Activated T-cell treated with anti-CD3 and anti-CD28 coated beads, Interleukin-2, amount 50 U/mL, for 1 hour (primary cell): ENCODE measurements around the gene ASTL.

Source experiments
- DNase-seq: peaks from one replicate; pipeline ENCODE4 v3.0.0-alpha.2; 2020

The ASTL gene

DNA sequence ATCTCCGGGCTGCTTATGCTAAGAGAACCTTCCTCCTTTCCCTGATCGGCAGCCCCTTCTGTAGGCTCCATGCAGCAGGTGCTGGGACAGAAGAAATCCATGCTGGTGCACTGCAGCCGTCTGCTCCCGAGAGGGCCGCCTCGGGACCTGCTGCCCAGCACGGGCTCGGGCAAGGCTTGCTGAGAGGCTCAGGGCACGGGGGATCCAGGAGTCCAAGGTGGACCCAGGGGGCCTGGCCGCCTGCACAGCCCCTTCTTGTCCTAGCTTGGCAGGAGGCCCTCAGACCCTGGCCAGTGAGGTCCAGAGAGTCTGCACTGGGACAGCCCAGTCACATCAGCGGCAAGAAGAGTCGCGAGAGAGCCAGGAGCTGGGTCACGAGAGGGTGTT lies 20.2 kb upstream of the ASTL start:
- no peak for DNase-seq

DNA sequence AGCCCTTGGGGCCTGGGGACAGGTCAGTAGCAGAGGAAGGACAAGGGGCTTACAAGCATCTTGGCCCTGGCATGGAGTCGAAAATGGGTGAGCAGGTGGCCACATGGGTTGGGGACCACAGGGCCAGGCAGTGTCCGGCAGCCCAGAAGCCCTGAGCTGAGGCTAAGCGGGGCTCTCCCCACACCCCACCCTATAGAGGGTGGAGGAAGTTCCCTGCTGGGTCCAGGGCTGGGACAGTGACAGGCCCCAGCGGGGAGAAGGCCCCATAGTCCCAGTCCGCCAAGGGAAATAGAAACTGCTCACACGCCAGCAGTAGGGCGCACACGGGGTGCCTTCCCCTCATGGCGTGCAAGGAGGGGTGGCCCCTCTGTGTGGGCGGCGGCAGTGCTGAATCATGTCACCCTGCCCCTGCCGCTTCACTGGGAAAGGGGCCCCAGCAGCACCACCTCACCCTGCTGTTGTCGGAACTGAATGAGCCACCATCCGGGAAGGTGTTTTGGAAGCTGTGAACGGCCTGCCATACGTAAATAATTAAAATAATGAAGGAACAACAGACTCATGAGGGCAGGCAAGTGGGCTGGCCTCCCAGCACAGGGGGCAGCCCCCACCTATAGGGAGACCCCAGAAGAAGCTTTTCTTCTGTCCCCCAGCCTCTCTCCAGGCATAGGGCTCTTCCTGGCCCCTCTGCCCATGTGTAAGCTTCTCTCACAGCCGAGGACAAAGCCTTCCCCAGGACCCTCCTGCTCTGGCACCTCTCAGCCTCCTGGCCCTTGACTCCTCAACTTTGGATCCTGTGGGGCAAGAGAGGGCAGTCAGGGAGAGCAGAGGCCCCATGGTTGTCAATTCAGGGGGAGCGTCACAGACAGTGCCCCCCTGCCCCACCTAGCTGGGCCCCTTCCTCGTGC lies 19.6 kb upstream of the ASTL start:
- DNase-seq, result peak; percentile 82

DNA sequence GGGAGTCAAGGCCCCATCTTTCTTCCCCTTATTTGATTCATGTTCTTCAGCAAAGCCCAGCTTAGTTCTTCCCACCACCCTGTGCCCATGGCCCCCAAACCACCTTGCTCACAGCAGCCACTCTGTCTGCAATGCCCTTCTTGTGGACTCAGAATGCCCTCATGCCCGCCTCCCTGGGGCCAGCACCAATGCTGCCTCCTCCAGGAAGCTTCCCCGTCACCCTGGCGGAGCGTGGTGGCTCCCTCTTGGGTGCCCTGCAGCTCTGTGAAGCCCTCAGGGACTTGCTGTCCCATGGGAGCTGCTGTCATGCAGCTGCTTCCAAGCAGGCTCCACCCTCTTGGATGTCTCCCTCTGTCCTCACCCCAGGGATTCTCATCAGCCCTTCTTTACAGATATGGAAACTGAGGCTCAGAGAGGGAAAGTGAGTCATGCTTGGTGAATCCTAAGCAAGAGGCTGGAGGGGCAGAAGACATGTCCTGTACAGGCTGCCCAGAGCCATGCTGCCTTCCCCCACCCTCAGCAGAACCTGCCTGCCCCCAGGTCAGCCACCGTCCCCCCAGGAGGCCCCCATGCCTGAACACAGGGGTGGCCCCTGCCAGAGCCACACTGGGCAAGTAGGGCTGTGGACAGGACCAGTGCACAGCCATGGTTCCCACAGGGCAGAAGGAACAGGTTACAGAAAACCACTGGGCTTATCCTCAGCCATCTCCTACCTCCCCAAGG lies 18.8 kb upstream of the ASTL start:
- no peak for DNase-seq

DNA sequence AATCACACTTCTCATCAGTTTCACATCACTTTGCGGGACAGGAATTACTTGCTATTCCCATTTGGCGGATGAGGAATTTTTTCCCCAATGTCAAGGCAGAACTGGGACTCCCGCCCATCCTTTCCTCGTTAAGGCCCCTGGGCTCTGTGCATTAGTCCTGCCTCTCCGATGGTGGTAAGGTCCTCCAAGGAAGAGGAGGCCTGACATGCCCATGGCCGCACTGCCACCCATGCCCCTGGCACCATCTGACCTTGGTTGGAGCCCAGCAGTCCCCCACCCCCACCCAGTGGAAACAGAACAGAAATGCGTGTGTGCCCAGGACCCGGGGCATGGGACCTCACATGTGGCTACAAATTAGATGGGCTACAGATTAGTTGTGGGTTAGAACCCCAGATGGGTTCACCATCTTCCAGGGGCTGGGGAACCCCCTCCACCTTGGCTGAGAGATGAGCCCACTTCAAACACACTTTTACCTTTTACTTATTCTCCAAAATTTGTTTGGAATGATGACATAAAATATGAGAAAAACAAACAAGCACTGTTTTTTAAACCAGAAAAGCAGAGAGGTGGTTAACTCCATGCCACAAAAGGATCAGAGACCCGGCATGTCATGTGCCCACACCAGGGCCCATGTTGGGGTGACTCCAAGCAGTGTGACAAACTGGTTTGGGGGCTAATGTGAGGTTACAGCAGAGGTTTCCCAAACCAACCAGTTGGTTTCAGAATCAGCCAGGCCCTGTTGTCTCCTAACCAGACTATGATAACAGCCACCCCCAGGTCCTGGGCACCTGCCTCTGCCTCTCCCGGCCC lies 17.9 kb upstream of the ASTL start:
- no peak for DNase-seq

DNA sequence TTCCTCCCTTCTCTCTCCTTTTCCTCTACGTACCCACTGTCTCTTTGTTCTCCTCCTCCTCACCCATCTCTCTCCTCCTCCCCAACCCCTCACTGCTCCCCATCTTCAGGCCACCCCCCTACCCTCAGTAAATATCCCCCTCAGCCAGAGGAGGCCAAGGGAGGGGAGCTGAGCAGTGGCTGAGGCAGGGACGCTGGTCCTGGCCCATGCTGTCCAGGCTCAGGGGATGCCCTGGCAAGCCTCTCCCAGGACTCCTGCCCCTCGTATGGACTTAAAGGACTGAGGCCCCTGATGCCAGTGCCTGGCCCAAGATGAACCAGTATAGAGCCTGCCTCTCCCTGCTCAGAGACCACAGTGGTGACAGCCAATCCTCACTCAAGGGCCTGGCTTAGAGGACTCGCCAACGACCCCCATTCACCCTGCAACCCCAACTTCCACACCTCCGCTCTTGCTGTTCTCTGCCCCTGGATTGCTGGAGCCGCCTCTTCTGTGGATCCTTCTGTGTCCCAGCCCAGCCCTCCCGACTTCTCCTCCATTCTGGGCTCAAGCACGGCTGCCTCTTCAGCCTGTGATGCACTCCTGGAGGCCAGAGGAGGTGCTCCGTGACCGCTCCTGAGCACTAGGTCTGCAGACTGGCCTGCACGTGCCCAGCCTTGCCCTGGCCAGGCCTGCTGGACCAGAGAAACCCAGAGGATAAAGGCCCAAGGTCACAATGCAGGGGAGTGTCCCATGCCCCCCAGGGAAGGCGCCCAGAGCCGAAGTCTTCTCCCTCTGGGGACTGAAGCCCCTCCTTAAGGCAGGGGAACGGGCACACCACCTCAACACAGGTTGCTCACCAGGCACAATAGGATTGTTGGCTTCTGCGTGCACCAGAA lies 16.4 kb upstream of the ASTL start:
- no peak for DNase-seq

DNA sequence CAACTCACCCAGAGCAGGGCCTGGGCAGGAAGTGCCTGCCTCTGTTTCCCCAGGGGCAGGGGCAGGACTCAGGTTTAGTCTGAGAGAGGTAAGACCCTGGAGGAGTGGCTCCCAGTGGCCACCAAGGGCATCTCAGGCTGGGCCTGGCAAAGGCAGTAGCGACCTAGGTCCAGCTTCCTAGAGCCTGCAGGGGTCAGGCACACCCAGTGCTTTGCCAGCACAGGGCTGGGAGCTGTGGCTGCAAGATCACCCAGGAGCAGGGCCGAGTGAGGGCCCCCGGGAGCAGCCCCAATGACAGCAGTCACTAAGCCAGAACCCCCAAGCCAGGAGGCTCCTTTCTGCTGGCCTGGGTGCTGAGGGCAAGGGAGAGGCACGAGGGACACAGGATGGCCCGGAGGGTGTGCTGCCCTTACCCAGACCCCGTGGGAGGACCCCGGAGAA lies 15.7 kb upstream of the ASTL start:
- DNase-seq, result no peak

DNA sequence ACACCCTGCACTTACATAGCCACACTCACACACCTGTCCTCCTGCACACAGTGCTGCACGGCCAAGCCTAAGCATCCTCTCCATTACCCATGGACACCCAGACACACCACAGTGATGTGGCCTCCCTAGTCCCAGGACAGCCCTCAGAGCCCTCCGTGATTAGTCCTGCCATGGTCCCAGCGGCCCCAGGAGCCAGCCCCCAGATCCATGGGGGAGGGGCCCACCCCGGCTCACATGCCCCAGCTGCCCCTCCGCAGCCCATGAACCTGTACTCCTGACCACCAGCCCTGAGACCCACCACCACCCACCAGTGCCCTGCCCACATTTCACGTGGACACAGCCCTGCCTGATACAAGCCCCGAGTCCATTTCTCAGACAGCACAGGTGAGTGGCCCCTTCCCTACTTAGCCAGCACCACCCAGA lies 15.0 kb upstream of the ASTL start:
- DNase-seq, result no peak

DNA sequence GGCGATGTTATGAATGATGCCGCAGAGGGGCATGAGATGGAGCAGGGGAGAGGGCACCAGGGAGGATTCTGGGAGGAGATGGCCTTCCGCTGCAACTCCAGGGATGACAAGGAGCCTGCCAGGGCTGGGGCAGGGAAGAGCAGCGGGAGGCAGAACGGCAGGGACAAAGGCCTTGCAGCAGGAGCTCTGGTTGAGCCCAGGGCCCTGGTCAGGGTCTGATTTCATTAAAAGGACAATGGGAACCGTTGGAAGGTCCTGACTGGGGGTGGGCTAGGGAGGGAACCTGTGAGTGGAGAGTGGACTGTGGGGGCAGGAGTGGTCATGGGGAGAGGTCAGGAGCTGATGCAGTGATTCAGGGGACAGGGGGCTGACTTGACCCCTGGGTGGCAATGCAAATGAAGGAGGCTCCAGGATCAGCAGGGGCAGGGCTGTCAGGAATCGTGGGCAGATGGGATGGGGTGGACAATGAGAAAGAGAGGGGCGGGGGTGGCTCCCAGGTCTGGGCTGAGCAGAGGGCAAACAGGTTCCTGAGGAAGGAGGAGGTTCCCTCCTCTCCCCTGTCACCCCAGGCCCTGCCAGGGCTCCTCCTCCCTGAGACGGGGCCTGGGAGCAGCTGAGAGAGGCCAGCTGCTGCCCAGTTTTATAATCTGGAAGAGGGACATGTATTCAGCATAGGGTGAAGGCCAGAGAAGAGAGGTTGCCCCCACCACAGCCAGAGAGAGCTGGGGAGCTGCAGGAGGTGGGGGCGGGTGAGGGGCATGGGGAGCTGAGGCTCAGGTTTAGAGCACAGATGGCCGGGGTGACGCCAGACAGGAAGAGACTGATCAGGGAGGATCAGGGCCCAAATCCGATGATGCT lies 14.2 kb upstream of the ASTL start:
- DNase-seq, result no peak

DNA sequence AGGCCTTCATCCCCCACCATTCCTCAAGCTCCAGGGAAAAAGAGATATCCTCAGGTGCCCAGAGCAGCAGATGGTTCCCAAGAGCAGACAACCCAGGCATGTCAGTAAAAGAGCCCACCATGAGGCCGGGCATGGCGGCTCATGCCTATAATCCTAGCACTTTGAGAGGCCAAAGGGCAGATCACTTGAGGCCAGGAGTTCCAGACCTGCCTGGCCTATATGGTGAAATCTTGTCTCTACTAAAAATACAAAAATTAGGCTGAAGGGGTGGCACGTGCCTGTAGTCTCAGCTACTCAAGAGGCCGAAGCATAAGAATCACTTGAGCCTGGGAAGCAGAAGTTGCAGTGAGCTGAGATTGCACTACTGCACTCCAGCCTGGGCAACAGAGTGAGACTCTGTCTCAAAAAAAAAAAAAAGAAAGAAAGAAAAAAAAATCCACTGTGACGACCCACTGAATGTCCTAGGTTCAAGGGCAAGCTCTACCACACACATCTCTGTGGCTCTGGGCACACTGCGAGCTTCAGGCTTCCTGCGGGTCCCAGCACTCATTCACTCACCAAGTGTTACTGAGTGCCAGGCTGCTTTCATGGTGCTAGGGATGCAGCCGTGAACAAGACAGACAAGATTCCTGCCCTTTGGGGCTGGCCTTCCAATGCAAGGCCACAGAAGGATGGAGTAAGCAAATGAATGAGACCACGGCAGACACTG lies 13.4 kb upstream of the ASTL start:
- no peak for DNase-seq

DNA sequence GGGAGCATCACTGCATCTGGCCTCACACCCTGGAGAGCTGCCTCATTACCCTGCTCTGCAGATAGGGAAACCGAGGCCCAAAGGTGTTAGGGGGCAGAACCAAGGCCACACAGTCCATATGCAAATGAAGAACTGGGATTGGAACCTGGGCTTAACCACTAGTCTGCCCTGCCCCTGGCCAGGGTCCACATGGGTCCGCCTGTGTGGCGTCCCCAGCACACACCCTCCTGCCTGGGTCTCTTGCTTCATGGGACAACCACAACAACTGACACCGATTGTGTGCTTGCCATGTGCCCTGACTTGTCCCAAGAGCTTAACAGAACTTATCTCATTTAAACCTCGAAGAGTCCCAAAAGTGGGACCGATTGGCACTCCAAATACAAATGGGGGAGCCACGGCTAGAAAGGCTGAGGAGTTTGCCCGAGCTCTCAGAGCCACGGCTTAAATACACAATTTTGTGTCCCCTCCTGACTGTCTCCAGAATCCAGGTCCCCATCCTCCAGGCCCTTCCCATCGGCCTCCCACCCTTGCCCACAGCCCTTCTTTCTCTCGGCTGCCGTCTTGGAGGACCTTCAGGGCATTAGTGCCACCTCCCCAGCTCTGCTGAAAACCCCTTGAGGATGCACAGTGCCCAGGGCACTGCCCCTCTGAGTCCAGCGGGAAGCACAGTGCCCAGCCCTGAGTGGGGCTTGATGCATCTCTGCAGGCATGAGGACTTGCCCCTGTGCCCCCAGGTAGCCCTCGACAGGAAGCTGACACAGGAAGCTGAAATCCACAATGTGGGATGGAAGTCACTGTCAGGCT lies 12.7 kb upstream of the ASTL start:
- no peak for DNase-seq

DNA sequence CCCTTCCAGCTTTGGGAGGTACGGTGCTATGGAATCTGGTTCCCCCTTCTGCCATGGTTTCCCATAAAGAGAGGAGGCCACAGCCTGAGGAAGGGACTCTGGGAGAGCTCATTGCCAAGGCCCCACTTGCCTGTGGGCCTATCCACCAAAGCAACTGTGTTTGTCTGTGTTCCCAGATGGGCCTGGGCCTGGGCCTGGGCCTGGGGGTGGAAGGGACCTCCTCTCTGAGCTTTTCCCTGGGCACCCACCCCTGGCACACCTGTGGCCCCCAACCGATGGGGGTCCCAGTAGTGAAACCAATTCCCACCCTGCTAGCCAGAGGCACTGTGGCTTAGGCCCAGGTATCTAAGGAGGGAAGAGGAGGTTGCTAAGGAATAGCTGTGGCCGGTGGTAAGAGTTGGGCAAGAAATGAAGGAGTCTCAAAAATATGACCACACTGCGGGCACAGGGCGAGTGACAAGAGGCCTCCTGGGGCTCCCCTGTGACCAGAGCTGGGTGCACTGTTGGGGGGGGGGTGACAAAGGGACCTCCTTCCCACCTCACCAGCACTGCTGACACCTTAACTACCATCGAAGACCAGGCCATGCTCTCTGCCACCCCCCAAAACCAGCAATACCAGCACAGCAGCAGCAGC lies 11.8 kb upstream of the ASTL start:
- DNase-seq, result no peak

DNA sequence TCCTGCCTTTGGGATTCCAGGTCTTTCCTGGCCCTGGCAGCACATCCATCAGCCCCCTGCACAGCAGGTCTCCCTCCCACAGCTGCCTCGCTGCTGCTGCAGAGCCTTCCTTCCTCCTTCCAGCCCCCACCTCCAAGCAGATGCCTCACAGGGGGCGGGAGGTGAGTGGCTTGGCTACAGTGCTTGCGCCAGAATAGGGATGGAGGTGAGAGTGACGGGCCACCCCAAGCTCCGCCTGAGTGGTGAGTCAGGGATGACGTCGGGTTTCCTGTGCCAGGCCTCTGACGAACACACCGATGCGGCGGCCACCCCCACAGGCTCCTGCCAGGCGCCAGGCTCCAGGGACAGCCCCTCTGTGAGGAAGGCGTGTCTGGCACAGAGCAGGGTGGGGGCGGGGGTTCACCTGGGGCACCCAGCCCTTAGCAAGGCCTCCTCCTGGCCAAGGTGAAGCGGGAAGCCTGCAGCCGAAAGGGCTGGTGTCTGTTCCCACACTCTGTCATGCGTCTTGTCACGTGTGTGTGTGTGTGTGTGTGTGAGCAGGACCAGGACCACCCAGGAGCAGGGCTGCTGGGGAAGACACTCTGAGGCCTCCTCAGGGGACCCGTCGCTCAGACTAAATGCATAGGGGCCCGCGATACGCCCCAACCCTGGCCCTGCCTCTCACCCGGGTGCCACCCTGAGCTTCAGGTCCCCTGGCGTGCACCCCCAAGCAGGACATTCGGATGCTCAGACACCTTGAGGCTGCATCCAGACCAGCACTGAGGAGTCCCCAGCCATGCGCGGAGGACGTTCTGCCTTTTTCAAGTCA lies 10.3 kb upstream of the ASTL start:
- DNase-seq, result peak; percentile 97

DNA sequence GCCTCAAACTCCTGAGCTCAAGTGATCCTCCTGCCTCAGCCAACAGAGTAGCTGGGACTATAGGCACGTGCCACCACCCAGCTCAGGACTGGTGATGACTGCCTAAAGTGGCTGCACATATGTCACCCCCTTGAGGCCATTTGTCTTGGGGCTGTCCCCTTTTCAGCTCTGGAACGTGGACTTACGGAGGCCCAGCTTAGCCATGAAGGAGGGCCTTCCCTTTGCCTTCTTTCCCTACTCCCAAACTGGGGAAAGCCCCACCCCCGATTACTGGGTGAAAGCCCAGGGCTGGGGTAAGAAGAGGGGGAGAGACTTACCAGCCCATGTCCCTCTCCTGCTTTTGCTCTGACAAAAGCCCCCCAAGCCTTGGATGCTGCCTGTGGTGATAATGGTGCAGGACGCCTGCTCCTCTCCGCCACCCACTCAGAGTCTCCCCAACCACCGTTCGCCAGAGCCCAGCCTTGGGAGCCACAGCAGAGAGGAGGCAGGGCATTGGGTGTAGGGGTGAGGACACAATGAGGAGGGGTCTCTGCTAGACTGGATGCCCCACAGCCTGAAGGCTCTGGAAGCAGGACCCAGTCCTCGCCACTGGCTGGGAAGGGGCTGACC lies 9.4 kb upstream of the ASTL start:
- peak; percentile 43 for DNase-seq

DNA sequence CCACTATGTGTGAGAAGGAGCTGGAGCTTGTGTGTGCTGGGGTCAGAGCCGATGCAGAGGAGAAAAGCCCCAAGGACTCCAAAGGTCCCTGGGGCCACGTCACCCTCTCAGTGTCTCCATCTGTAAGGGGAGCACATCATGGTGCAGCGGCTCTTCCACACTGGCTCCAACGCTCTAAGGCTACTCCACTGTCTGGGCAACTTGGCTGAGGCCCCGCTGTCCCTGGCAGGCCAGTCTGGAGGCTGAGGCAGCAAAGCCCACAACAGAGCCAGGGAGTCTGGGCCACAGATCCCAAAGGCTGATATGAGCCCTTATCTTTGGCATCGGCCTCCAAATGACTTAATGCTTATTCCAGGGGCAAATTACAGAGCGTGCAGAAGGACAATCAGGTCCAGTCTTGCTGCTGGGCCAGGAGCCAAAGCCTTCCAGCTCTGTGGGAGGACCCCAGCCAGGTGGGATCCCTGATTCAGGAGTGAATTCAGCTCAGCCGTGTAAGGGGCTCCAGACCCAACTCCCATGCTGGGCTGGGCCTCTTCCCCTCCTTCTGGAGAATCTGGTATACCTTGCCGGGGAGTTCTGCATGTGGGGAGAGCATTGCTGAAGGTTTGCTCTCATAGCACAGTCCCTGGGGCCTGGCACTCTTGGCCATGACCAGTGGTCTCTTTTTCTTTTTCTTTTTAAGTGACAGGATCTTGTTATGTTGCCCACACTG lies 8.7 kb upstream of the ASTL start:
- no peak for DNase-seq

DNA sequence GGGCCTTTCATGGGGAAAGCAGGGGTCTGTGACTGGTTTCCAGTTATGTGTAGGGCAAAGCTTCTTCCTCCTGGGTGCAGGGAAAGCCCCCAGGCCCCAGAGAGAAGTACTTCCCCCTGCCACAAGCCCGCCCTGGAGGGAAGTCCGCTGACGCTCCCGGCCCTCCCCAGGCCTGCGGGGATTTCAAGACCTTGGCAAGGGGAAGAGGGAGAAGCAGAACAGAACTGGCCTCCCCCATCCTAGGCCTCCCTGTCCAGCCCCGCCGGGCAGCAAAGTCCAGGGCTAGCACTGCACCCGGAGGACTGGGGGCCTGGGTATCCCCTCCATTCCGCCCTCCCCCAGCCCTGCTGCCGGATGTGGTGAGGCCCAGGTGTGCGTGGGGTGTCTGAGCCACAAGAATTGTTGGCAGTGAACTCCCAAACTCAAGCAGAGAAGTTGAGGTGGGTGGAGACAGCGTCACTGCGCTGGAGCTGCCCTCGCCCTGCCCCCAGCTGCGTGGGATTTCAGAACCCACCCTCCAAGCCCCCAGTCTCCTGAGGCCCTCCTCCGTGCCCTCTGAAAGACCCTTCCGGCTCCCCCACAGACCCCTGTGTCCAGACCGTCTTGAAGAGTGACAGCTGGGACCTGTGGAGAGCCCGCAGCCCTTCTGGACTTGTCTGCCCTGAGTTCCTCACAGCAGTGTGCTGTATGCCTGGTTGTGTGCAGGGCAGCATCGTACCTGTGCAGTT lies 8.0 kb upstream of the ASTL start:
- DNase-seq, result peak; percentile 90

DNA sequence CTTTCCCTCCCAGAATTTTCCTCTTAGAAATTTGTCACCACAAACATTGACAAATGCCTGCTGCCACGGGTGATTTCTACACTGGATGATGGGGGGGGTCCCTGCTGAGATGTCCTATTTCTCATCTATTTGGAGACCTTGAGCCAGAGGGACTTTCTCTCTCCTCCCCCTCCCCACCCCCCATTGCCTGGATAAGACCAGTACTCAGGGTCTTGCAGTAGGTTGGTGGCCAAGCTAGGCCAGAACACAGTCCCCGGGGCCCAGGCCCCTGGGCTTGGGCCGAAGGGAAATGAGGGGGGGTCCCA lies 7.5 kb upstream of the ASTL start:
- no peak for DNase-seq
